Measurements from ENCODE around the gene ADCYAP1.
"Not testable (repeated sequence)": the region's sequence is repeated elsewhere in the genome, so short reads cannot be mapped to it uniquely, and the experiment has no call there.

The ADCYAP1 gene

GRCh38 chr18:904218-905090, at the start of gene ADCYAP1:
Gene ADCYAP1 (plus strand): TSS chr18:904871. CDS start chr18:905387, 516 bp downstream.
- peak; percentile 8 for DNase-seq

- DNase-seq, result peak; percentile 18
Measured at GRCh38 chr18:857986-858385, 46.7 kb upstream of the ADCYAP1 start.

DNA sequence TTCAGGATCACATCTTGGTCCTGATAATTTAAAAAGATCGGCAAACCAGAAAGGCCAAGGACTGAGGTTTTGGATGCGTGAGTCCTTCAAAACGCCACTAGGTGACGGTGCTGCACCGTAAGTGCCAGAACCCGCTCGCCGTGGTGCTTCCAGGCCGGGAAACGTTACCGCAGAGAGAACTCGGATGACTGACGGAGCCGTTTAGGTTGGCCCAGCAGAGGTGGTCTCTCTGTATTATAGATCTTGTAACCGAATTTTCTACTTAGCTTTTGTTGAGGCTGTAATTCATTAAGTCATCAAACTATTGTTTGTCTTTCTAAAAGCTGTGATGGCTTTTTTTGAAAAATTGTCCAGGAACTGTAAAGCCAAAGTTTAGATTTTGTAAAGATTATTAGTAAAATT, 39.8 kb upstream of the ADCYAP1 start:
- peak; percentile 68 for DNase-seq

GRCh38 chr18:867257-867656, 37.4 kb upstream of the ADCYAP1 start:
- DNase-seq, result no peak

GRCh38 chr18:873426-873825, 31.2 kb upstream of the ADCYAP1 start:
- DNase-seq, result not testable (repeated sequence)

DNA sequence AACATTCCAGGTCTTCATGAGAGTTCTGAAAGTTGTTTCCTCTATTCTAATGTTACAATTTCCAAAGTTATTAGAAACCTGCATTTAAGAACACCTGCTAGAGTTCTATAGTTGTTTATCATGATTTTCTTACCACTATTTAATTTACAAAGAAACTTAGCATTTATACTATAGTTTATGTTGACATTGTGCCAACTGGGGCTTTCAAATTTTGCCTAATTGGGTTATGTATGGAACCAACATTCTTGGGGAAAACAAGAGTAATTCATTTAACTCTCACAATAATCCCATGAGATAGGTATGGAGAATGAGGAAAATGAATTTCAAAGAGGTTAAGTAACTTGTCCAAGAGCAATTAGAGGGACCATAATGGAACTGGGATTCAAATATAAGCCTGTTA, 28.8 kb upstream of the ADCYAP1 start:
- no peak for DNase-seq

- no peak for DNase-seq
Measured at GRCh38 chr18:877238-877637, 27.4 kb upstream of the ADCYAP1 start.

DNA sequence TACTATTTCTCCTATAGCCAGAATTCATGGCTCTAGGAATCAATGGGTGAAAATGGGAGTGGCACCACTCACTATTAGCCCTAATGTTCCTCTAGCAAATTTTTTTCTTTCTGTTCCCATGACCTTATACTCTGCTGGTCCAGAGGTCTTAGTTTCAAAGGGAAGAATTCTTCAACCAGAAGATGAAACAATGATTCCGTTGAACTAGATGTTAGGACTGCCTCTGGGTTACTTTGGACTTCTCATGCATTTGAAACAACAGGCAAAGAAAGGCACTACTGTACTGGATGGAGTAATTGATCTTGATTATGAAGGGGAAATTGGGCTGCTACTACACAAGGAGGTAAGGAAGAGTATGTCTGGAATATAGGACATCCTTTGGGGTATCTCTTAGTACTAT, 18.6 kb upstream of the ADCYAP1 start:
- DNase-seq, result no peak

- DNase-seq, result no peak
Measured at GRCh38 chr18:887716-888115, 17.0 kb upstream of the ADCYAP1 start.

DNA sequence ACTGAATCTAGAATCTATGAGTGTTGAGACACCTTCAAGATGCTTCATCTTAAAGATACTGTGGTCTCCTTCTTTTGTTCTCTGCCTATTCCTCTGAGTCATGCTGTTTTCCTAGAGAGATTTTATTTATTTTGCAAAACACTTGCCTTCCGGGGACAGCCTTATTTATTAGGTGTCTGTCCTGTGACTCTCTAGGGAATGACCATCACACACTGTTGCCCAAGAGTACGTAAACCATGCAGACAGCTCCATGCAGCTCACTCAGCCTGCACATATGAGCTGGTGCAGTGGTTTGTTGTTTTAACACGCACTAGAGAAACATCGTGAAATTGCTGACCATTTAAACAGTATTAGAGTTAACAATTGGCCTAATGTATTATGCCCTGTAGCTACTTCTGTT, 12.4 kb upstream of the ADCYAP1 start:
- DNase-seq, result no peak

DNA sequence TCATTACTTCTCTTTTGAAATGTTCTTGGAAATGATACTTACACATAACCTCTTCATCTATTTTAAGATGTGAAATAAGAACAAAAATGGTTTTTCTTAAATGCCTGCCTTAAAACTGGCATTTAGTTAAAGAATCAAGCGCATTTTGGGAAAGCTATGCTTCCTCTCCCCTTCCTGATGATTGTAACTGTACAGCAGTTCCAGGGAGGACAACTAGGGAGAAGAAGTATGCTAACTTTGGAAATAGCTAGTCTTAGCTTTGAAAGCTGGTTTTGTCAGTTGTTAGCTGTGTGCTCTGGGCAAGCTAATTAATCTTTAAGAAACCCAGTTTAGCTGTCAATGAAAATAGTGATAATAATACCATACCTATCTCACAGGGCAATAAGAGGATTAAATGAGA, 8.4 kb upstream of the ADCYAP1 start:
- DNase-seq, result no peak

DNA sequence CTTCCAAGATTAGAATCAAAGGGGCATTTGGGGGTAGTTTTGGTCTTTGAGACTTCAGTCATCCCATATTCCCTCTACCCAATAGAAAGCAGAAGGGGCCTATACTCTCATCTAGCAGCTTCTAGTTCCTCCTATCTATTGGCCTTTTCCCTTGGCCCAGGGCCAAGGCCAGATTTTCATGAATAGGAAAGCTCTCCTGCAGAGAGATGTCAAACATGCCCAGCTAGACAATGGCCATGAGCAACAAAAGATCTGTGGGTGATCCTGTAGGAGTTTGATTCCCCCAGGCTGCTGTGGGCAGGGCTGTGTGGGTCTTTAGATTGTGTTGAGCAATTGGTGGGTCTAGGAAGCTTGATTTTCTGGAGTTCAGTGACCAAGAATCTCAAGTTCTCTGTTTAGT, 2.9 kb upstream of the ADCYAP1 start:
- DNase-seq, result no peak

DNA sequence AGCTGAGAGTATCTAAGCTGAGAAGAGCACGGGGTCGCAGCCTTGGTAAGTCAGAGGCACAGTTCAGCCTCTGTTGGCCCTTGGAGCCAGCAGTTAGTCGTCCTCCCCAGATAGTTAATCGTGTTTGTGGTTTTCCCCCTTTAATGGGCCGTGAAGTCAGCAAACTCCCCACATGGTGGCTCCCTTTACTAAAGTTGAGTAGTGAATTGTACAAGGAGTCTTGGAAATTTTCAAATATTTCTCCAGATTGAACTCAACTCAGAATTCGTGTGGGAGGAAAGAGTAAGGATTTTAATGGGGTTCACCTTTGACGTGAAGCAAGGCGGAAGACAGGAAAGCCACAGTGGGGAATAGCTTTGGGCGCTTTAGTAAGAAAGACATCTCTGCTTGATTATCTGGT, 2.4 kb upstream of the ADCYAP1 start:
- peak; percentile 5 for DNase-seq

GRCh38 chr18:903701-904100, 970 bp upstream of the ADCYAP1 start:
- DNase-seq, result peak; percentile 52

GRCh38 chr18:905307-905947, 756 bp downstream of the ADCYAP1 start:
- no peak for DNase-seq

DNA sequence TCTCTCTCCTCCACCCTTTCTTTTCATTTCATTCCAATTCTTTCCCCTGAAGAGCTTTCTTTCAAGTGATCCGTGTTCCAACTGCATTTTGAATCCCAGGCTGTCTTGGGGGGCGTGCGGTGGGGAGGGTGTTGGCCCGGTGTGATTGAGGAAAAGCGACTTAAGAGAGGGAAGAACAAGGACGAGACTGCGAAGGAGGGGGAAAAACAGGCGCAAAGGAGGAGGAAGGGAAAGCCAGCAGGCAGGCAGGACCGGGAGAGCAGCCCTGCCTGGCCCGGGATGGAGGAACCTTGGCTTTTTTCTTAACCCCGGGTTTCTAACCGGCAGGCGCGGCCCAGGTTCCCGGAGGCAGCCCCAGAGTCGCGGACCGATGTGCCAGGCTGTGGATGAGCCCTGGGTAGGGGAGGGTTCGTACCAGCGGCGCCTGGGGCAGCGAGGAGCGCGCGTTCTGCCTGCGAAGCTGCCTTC, 1.3 kb downstream of the ADCYAP1 start:
- no peak for DNase-seq

- no peak for DNase-seq
Measured at GRCh38 chr18:906416-907114, 1.9 kb downstream of the ADCYAP1 start.

GRCh38 chr18:907115-907884, 2.6 kb downstream of the ADCYAP1 start:
- DNase-seq, result no peak

DNA sequence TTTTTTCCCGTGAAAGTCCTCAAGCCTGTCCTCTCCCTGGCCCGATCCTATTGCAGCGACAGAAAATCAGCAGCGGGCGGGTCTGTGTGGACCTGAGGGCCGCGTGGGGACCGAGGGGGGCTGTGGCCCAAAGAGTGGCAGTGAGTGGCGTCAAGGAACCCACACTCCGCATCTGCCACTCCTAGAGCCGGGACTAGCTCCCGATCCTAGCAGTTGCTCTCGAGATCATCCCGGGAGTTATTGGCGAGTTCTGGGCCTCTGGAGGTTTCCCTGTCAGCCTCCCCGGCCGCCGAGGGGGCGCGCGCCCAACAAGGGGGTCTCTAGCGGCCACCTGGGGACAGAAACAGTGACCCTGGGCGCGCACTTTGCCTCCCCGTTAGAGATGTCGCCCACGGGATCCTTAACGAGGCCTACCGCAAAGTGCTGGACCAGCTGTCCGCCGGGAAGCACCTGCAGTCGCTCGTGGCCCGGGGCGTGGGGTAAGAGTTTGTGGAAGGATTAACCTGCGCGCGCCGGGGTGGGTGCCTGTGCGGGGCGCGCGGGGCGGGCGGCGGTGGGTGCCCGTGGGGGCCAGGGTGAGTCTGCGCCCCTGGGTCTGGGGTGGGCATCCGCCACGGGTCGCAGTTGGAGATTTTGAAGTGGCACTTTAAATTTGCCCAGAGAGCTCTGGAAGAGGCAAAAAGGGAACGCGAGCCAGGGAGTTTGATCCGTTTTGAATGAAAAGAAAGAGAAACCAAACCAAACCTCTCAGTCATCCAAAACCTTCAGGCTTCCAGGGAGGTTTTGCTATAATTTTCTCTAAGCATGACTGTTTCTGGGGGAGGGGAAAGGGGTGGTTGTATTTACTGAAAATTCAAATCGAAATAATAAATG, 3.5 kb downstream of the ADCYAP1 start:
- no peak for DNase-seq

DNA sequence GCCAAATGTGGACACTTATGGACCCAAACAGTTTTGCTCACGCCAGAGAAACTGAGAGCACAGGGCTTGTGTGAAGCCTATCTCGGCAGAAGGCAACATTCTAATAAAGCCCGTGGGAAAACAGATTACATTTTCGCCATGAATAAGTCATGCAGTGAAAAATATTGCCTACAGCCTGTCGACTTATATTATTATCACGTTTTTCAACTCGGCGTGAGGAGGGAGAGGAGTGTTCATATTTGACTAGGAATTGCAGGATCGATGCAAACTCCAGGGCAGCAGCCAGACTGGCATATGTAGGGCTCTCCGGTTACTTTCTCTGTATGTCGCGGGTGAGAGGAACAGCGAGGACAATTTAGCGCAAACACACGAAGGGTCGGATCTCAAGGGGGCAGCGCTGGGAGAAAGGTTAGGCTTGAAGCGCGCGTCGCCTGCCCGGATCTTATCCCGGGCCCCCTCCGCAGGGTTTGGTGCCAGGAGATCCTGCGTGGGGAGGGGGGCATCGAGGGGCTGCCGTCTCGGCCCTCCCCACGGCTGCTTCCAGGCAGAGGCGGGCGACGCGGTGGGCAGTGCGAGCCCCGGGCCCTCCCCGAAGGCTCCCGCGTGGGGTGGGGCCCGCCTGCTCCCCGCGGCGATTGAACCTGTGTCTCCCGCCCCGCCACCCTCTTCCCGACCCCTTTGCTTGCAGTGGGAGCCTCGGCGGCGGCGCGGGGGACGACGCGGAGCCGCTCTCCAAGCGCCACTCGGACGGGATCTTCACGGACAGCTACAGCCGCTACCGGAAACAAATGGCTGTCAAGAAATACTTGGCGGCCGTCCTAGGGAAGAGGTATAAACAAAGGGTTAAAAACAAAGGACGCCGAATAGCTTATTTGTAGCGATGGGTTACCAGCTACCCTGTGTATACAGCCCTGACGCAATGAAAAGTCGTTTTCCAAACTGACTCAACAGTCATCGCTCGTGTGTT, 4.4 kb downstream of the ADCYAP1 start:
- DNase-seq, result no peak

GRCh38 chr18:910247-910646, 5.6 kb downstream of the ADCYAP1 start:
- DNase-seq, result no peak

Measured in fibroblast of skin of right biceps (primary cell).